ENCODE data around the gene REXO5.

DNA sequence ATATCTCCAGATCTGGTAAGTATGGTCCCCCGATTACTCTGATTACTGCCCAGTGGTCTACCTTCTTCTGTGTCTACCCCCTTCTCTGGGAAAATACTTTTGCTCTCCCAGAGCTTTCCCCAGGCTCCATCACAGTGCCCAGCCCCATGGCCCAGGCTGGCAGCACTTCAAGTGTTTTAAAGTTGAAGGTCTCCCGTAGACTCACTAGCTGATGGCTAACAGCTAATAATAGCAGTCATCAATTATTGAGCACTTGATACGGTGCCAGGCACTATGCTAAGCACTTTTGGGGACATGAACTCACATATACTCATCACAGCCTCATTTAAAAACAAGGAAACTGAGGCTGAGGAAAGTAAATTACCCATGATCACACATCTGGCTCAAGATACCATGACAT, 60.5 kb downstream of the REXO5 start:
- TF ChIP-seq, protein P1, sequence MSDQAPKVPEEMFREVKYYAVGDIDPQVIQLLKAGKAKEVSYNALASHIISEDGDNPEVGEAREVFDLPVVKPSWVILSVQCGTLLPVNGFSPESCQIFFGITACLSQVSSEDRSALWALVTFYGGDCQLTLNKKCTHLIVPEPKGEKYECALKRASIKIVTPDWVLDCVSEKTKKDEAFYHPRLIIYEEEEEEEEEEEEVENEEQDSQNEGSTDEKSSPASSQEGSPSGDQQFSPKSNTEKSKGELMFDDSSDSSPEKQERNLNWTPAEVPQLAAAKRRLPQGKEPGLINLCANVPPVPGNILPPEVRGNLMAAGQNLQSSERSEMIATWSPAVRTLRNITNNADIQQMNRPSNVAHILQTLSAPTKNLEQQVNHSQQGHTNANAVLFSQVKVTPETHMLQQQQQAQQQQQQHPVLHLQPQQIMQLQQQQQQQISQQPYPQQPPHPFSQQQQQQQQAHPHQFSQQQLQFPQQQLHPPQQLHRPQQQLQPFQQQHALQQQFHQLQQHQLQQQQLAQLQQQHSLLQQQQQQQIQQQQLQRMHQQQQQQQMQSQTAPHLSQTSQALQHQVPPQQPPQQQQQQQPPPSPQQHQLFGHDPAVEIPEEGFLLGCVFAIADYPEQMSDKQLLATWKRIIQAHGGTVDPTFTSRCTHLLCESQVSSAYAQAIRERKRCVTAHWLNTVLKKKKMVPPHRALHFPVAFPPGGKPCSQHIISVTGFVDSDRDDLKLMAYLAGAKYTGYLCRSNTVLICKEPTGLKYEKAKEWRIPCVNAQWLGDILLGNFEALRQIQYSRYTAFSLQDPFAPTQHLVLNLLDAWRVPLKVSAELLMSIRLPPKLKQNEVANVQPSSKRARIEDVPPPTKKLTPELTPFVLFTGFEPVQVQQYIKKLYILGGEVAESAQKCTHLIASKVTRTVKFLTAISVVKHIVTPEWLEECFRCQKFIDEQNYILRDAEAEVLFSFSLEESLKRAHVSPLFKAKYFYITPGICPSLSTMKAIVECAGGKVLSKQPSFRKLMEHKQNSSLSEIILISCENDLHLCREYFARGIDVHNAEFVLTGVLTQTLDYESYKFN (CRISPR knock-in tag; conservative IDR thresholded peaks at IDR 0.05) = no peak
- TF ChIP-seq CC2D1A (CRISPR knock-in tag; IDR thresholded peaks at IDR 0.05) = no peak
- TF ChIP-seq SMC3 (IDR thresholded peaks at IDR 0.05; ENCODE audit: low read length) = no peak
- no peak for TF ChIP-seq JUND (CRISPR knock-in tag; IDR thresholded peaks at IDR 0.05)
- TF ChIP-seq TCF7L2 (IDR thresholded peaks at IDR 0.05; ENCODE audit: low read depth, low read length) = no peak

All from HepG2 (cell line).